KMS-11 (cell line): Measurements from ENCODE around the gene CACUL1.

Source experiments
- H2AFZ ChIP-seq: fragments of 200-600 bp; sonication (generic); 2 replicates; pipeline ENCODE4 v1.6.1; 2016; ENCODE audit warnings: antibody characterized with exemption, mixed run types, low read depth
- H3K27ac ChIP-seq: fragments of 200-600 bp; sonication (generic); 2 replicates; pipeline ENCODE4 v1.6.1; 2016; ENCODE audit warnings: mild to moderate bottlenecking, mixed run types
- H3K27me3 ChIP-seq: fragments of 200-600 bp; sonication (generic); 2 replicates; pipeline ENCODE4 v1.6.1; 2017; ENCODE audit warnings: mild to moderate bottlenecking, low read depth, mixed run types, moderate library complexity; ENCODE audit not compliant: insufficient read depth
- H3K36me3 ChIP-seq: fragments of 200-600 bp; sonication (generic); 2 replicates; pipeline ENCODE4 v1.6.1; 2017; ENCODE audit warnings: mild to moderate bottlenecking, mixed run types; ENCODE audit not compliant: insufficient read depth
- H3K4me1 ChIP-seq: fragments of 200-600 bp; sonication (generic); 2 replicates; pipeline ENCODE4 v1.6.1; 2016; ENCODE audit warnings: mild to moderate bottlenecking, low read depth, mixed run types; ENCODE audit not compliant: poor library complexity, severe bottlenecking
- H3K4me2 ChIP-seq: fragments of 200-600 bp; sonication (generic); 2 replicates; pipeline ENCODE4 v1.7.0; 2016; ENCODE audit warnings: mild to moderate bottlenecking, mixed run types
- H3K4me3 ChIP-seq: fragments of 200-600 bp; sonication (generic); IDR thresholded peaks from 2 replicates; pipeline ENCODE4 v1.6.1; 2017; ENCODE audit warnings: low read depth, low read length, mixed read lengths; ENCODE audit not compliant: insufficient read depth
- H3K79me2 ChIP-seq: fragments of 200-600 bp; sonication (generic); 2 replicates; pipeline ENCODE4 v1.6.1; 2016; ENCODE audit warnings: low read depth, mixed run types; ENCODE audit not compliant: insufficient read depth
- H3K9ac ChIP-seq: fragments of 200-600 bp; sonication (generic); 2 replicates; pipeline ENCODE4 v1.6.1; 2016; ENCODE audit warnings: mild to moderate bottlenecking, mixed run types
- H4K20me1 ChIP-seq: fragments of 200-600 bp; sonication (generic); 2 replicates; pipeline ENCODE4 v1.6.1; 2016; ENCODE audit warnings: mild to moderate bottlenecking, mixed run types; ENCODE audit not compliant: insufficient read depth
- TF ChIP-seq, protein P1 (sequence below): fragments of 200-600 bp; sonication (generic); conservative IDR thresholded peaks from 2 replicates; pipeline ENCODE4 v1.6.1; 2017; ENCODE audit warnings: low read depth, mild to moderate bottlenecking, antibody characterized with exemption, low read length, moderate library complexity, mixed read lengths

CACUL1 gene

DNA sequence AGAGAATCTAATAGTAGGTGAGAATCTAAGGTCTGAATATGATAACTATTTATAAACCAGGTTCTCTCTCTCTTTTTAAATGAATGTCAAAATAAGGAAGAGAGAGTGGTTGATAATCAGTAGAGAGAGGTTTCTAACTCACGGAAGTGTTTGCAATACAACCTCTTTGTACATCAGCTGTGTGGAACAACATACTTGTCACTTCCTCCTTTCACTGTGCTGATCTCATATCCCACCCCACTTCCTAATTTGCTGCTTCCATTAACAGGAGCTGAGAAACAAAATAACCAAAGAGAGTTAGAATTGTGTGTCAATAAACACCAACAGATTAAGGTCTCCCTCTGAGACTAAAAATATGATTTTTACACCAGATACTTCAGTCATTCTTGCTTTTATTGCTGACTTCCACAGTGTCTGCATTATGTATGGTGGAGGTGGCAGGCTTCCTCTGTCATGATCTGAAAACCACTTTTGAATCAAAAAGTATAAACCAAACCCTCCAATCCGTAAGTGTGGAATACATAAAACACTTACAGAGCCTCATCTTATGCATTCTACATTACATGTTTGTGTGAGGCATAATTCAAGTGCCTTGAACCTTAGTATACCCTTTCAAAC, 25.0 kb downstream of the CACUL1 start:
- TF ChIP-seq, protein P1, sequence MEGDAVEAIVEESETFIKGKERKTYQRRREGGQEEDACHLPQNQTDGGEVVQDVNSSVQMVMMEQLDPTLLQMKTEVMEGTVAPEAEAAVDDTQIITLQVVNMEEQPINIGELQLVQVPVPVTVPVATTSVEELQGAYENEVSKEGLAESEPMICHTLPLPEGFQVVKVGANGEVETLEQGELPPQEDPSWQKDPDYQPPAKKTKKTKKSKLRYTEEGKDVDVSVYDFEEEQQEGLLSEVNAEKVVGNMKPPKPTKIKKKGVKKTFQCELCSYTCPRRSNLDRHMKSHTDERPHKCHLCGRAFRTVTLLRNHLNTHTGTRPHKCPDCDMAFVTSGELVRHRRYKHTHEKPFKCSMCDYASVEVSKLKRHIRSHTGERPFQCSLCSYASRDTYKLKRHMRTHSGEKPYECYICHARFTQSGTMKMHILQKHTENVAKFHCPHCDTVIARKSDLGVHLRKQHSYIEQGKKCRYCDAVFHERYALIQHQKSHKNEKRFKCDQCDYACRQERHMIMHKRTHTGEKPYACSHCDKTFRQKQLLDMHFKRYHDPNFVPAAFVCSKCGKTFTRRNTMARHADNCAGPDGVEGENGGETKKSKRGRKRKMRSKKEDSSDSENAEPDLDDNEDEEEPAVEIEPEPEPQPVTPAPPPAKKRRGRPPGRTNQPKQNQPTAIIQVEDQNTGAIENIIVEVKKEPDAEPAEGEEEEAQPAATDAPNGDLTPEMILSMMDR = no peak
- Histone ChIP-seq H3K4me1 (peaks cover 26% of the 10 kb centered on the region), H3K36me3 (no peaks in the 10 kb centered on the region), H3K27me3 (no peaks in the 10 kb centered on the region), H2AFZ (no peak overlapping the region), H3K9ac (no peak overlapping the region), H4K20me1 (peaks cover 18% of the 10 kb centered on the region), H3K27ac (no peak overlapping the region), H3K4me2 (no peak overlapping the region), H3K79me2 (peaks cover 21% of the 10 kb centered on the region; the same call in 1 of the 2 replicates), H3K4me3 (no peak overlapping the region)

DNA sequence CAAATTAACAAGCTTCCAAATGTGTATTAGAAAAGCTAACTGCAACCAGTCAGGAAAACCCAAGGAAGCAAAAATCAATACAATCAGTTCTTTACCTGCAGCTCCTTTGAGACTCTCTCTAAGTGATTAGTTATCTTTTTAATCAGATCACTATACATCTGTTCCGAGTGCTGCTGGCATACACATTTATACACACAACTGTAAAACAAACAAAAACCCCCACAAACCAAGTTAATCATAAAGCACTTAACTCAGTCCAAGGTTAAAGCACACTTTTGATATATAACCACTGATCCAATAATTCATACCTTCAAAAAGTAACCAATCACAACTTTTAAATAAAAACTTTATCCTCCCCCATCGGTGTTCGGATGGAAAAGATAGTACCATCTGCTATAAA, 25.6 kb downstream of the CACUL1 start:
- H3K9ac ChIP-seq = no peak overlapping the region

DNA sequence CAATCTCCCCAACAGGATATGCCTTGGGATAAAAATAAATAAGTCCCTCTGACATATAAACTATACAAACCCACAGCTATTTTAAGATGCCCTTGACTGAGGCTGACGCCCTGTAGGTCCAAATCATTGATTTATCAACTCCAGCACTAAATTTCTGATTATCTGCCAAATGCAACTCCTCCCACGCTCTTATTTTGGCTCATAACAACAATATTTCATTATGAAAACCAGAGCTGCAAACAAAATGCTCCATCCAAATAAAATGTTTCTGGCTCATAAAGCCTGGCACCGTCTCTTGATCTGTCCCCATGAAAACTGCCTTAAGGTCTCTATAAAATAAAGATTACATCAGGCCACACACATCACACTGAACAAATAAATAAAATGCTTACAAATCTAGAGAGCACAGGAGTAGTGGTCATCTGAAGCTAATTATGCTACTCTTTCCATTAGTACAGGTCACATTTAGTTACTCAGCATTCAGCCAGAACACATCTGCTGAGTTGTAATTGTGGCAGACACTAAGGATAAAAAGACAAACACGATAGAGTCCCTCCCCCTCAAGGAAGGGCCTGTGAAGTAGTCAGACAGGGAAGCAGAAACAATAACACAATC, 28.8 kb downstream of the CACUL1 start:
- H3K27ac ChIP-seq = no peak overlapping the region
- H4K20me1 ChIP-seq = no peaks in the 10 kb centered on the region; the same call in 1 of the 2 replicates
- no peaks in the 10 kb centered on the region for H3K36me3 ChIP-seq
- no peak overlapping the region for H3K4me2 ChIP-seq
- no peak overlapping the region for H2AFZ ChIP-seq
- H3K79me2 ChIP-seq = no peaks in the 10 kb centered on the region
- no peak overlapping the region for H3K4me3 ChIP-seq
- H3K9ac ChIP-seq = no peak overlapping the region
- no peaks in the 10 kb centered on the region for H3K27me3 ChIP-seq
- TF ChIP-seq, protein P1 = no peak
- no peaks in the 10 kb centered on the region for H3K4me1 ChIP-seq

More for the DNA sequence above, 25.6 kb downstream of the CACUL1 start:
- no peaks in the 10 kb centered on the region for H3K36me3 ChIP-seq
- H3K79me2 ChIP-seq = peaks cover 21% of the 10 kb centered on the region; the same call in 1 of the 2 replicates
- no peaks in the 10 kb centered on the region for H3K27me3 ChIP-seq
- no peak overlapping the region for H3K27ac ChIP-seq
- peaks cover 18% of the 10 kb centered on the region for H4K20me1 ChIP-seq
- no peak overlapping the region for H3K4me2 ChIP-seq
- H3K4me1 ChIP-seq = peaks cover 21% of the 10 kb centered on the region
- TF ChIP-seq, protein P1 = no peak
- H3K4me3 ChIP-seq = no peak overlapping the region
- H2AFZ ChIP-seq = no peak overlapping the region

DNA sequence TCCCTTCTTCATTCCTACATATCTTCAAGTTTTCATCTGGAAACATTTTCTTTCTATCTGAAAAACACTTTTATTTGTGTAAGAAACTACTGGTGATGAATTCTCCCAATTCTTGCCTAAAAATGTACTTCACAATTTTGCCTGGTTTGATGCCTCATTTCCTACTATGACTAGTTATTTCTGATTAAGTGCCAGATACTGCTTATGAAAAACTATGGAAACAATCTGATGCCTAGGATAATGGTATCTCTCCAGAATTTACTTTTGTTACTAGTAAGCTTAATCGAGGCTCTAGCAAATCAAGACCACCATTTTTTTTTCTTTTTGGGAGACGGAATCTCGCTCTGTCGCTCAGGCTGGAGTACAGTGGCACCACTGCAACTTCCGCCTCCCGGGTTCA, 31.3 kb downstream of the CACUL1 start:
- Histone ChIP-seq H3K79me2 (0 out of 2 replicates have a peak, but pooled peaks cover 5% of the 10 kb centered on the region), H3K4me3 (no peak overlapping the region)

More for the DNA sequence above, 31.3 kb downstream of the CACUL1 start:
- H3K4me1 ChIP-seq = no peaks in the 10 kb centered on the region
- no peak overlapping the region for H3K27ac ChIP-seq
- no peaks in the 10 kb centered on the region for H3K27me3 ChIP-seq
- no peaks in the 10 kb centered on the region for H3K36me3 ChIP-seq
- H3K4me2 ChIP-seq = no peak overlapping the region
- H2AFZ ChIP-seq = no peak overlapping the region
- TF ChIP-seq, protein P1 = no peak
- no peak overlapping the region for H3K9ac ChIP-seq
- no peaks in the 10 kb centered on the region for H4K20me1 ChIP-seq
